K562 (cell line): Measurements from ENCODE around the gene MLLT3. TPM values are rescaled to one million over a fixed set of nuclear protein-coding genes. Genes with fewer than 3 reads are reported as not detected.

Source experiments
- ATAC-seq: fragments of 200-7000 bp; cut with Tn5 transposase; 3 replicates; pipeline ENCODE4 v1.9.1; 2020; ENCODE audit warnings: moderate library complexity
- BruUV-seq: library from RNA; stranded (reverse); fragments of 400-500 nt; replicated peaks from 2 replicates; lab custom pipeline; 2021; lab: Mats Ljungman, UMichigan
- CTCF ChIA-PET: fragments of 300-600 bp; formaldehyde crosslinking; extraction: SDS; loops from one replicate; lab custom pipeline; 2021; ENCODE audit warnings: low intra/inter-chr PET ratio; lab: Yijun Ruan, JAX
- POLR2A ChIA-PET: fragments of 300-600, 350-650 bp; sonication (Branson Sonifier 250); formaldehyde crosslinking; extraction: SDS; loops from one replicate; lab custom pipeline; 2021; ENCODE audit warnings: antibody characterized with exemption, inconsistent platforms; lab: Yijun Ruan, JAX
- DNase-seq, 4 experiments: peaks; one replicate each; pipeline versions ENCODE4 v3.0.0 to v3.0.0-alpha.2; 2011 to 2018; ENCODE audit warnings: low spot score in 3 of 4, mixed read lengths in 3 of 4; ENCODE audit errors: extremely low read depth in 1 of 4
- FAIRE-seq: peaks from 2 replicates; lab custom pipeline; 2011; peaks lifted over from hg19 to GRCh38; lab: Jason Lieb, UNC
- H2AFZ ChIP-seq: 2 replicates; pipeline ENCODE4 v1.6.0; 2011; ENCODE audit warnings: low read depth, low read length, control low read depth, inconsistent platforms
- H3K27ac ChIP-seq: fragments of 200-600 bp; 3 replicates; pipeline ENCODE4 v1.8.0; 2011; ENCODE audit warnings: low read depth, mild to moderate bottlenecking, control low read depth, inconsistent platforms, low read length, moderate library complexity, mixed read lengths; ENCODE audit errors: extremely low read depth
- H3K27me3 ChIP-seq, 2 experiments: fragments of 300-600 bp in 1 of 2; 2 replicates in 1 of 2; 3 replicates in 1 of 2; pipeline versions ENCODE4 v1.6.0 to v1.8.0; 2011; ENCODE audit warnings: inconsistent platforms in 2 of 2, low read length in 2 of 2, mild to moderate bottlenecking in 1 of 2, mixed read lengths in 1 of 2, moderate library complexity in 1 of 2; ENCODE audit not compliant: control insufficient read depth in 2 of 2, insufficient read depth in 2 of 2
- H3K36me3 ChIP-seq: fragments of 300-600 bp; 3 replicates; pipeline ENCODE4 v1.8.0; 2011; ENCODE audit warnings: mild to moderate bottlenecking, low read length, inconsistent platforms; ENCODE audit not compliant: control insufficient read depth, insufficient read depth
- H3K4me1 ChIP-seq, 2 experiments: fragments of 200-600 bp in 1 of 2; replicated peaks in 1 of 2; 2 replicates in 1 of 2; 3 replicates in 1 of 2; pipeline versions ENCODE4 v1.5.1 to v1.8.0; 2011; ENCODE audit warnings: inconsistent platforms in 2 of 2, low read length in 2 of 2, mild to moderate bottlenecking in 1 of 2, mixed read lengths in 1 of 2, moderate library complexity in 1 of 2; ENCODE audit not compliant: control insufficient read depth in 2 of 2, insufficient read depth in 2 of 2
- H3K4me2 ChIP-seq: 2 replicates; pipeline ENCODE4 v1.6.1; 2011; ENCODE audit warnings: low read length, control low read depth, inconsistent platforms, mixed read lengths; ENCODE audit not compliant: insufficient read depth
- H3K4me3 ChIP-seq: fragments of 200-600 bp; sonication (generic), shearing (Covaris generic); 2 replicates; pipeline ENCODE4 v1.5.1; 2016; ENCODE audit warnings: control low read depth, inconsistent platforms
- H3K79me2 ChIP-seq: fragments of 200-600 bp; 3 replicates; pipeline ENCODE4 v1.8.0; 2011; ENCODE audit warnings: low read length, inconsistent platforms; ENCODE audit not compliant: control insufficient read depth, insufficient read depth
- H3K9ac ChIP-seq, 2 experiments: 2 replicates each; pipeline versions ENCODE4 v1.6.0 to v1.6.1; 2011; ENCODE audit warnings: low read depth in 2 of 2, low read length in 2 of 2, control low read depth in 1 of 2, inconsistent platforms in 1 of 2, mild to moderate bottlenecking in 1 of 2, mixed read lengths in 1 of 2; ENCODE audit not compliant: insufficient read depth in 1 of 2
- H3K9me1 ChIP-seq: one replicate; pipeline ENCODE4 v1.6.0; 2011; ENCODE audit warnings: inconsistent platforms, mild to moderate bottlenecking, low read length, moderate library complexity; ENCODE audit not compliant: control insufficient read depth, insufficient read depth
- H3K9me3 ChIP-seq: replicated peaks from 2 replicates; pipeline ENCODE4 v1.5.1; 2011; ENCODE audit warnings: low read depth, low read length, inconsistent platforms; ENCODE audit not compliant: control insufficient read depth, insufficient read depth
- H4K20me1 ChIP-seq: replicated peaks from 2 replicates; pipeline ENCODE4 v1.6.1; 2011; ENCODE audit warnings: low read length, inconsistent platforms, mixed read lengths; ENCODE audit not compliant: control insufficient read depth, insufficient read depth
- HDAC1 ChIP-seq, 2 experiments: fragments of 450-650 bp; IDR thresholded peaks; 2 replicates each; pipeline ENCODE4 v1.6.1; 2016 to 2017; ENCODE audit warnings: inconsistent platforms in 1 of 2, mild to moderate bottlenecking in 1 of 2, moderate library complexity in 1 of 2
- LEF1 ChIP-seq: fragments of 450-650 bp; IDR thresholded peaks from 2 replicates; pipeline ENCODE4 v1.6.1; 2016; ENCODE audit warnings: mild to moderate bottlenecking
- TOE1 ChIP-seq, 2 experiments: fragments of 450-650 bp in 1 of 2; sonication (generic) in 1 of 2; formaldehyde crosslinking in 1 of 2; IDR thresholded peaks; 2 replicates each; pipeline versions ENCODE4 v1.7.1 to v1.8.0; 2016 to 2022; ENCODE audit warnings: borderline replicate concordance in 2 of 2, mild to moderate bottlenecking in 2 of 2, antibody characterized with exemption in 1 of 2, inconsistent platforms in 1 of 2, low read depth in 1 of 2, missing genetic modification reagents in 1 of 2, moderate library complexity in 1 of 2
- WGBS: fragments of 100-300 bp; shearing (Covaris generic); methylation state at CpG from one replicate; pipeline ENCODE4 v1.1.6; 2016; ENCODE audit warnings: low coverage, mixed read lengths; ENCODE audit not compliant: insufficient coverage; ENCODE audit errors: missing lambda C conversion rate; 5-methylcytosine and 5-hydroxymethylcytosine counted together
- in situ Hi-C: fragments of 300-500 bp; cut with MboI; formaldehyde crosslinking; loops from 4 replicates; pipeline ENCODE4 v1.15.0; 2018; ENCODE audit warnings: inconsistent platforms, mixed read lengths
- intact Hi-C: fragments of 100-400 bp; cut with micrococcal nuclease; formaldehyde crosslinking; loops from 2 replicates; pipeline ENCODE4 v1.14.2; 2022
- polyA plus RNA-seq, 8 experiments: library from polyadenylated mRNA; depleted of rRNA in 4 of 8; stranded (reverse) in 5 of 8; unstranded in 3 of 8; fragments of >200 nt; fragmentation: Nextera tagmentation in 2 of 8; fragmentation: Illumina TruSeq in 1 of 8; extraction: Ambion mirVana in 2 of 8; extraction: Trizol in 1 of 8; gene quantifications; 2 replicates each; pipeline versions ENCODE4 v1.2.1 to v1.2.3, GENCODE V29; 2011 to 2014; ENCODE audit warnings: inconsistent platforms in 1 of 8, missing spikeins in 1 of 8
- total RNA-seq, 7 experiments: library from RNA; depleted of rRNA in 6 of 7; stranded (reverse); fragments of >200 nt in 6 of 7; fragmentation: Illumina TruSeq in 2 of 7; extraction: Trizol in 2 of 7; gene quantifications; 2 replicates each; pipeline versions ENCODE4 v1.2.1 to v1.2.3, GENCODE V29; 2011 to 2021; ENCODE audit warnings: low replicate concordance in 1 of 7
- TF ChIP-seq, protein P1 (sequence below), 2 experiments: fragments of 450-650 bp in 1 of 2; IDR thresholded peaks; 2 replicates each; pipeline ENCODE4 v1.6.1; 2011 to 2017; ENCODE audit warnings: low read depth in 2 of 2, antibody characterized with exemption in 1 of 2, borderline replicate concordance in 1 of 2, low read length in 1 of 2, mild to moderate bottlenecking in 1 of 2, mixed read lengths in 1 of 2; ENCODE audit not compliant: control insufficient read depth in 1 of 2

The MLLT3 gene
- total and polyA plus RNA-seq, 9 of the 15 experiments (the other 6 are each of a cell fraction or from before 2014, with no cell fraction given): 0.07 to 0.42 (median 0.22) TPM; not detected in 4

DNA sequence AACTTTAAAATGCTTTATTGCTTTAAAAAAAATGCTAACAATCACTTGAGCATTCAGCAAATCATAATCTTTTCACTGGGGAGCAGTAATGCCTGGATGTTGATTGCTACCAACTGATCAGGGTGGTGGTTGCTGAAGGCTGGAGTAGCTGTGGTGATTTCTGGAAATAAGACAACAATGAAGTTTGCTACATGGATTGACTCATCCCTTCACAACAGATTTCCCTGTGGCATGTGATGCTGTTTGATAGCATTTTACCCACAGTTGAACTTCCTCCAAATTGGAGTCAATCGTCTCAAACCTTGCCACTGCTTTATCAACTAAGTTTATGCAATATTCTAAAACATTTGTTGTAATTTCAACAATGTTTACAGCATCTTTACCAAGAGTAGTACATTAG is 83.3 kb downstream of the MLLT3 start:
- H4K20me1 ChIP-seq: no peaks in the 10 kb centered on the region
- POLR2A ChIA-PET: no interaction called here
- no peak overlapping the region for H2AFZ ChIP-seq
- no peak for TF ChIP-seq HDAC1 (IDR thresholded peaks at IDR 0.05)
- no peak for TF ChIP-seq LEF1
- TF ChIP-seq TOE1 (IDR thresholded peaks at IDR 0.05; ENCODE audit: borderline replicate concordance): no peak
- no peak for TF ChIP-seq TOE1 (CRISPR knock-in tag; IDR thresholded peaks at IDR 0.05; ENCODE audit: borderline replicate concordance, low read depth)
- TF ChIP-seq, protein P1, sequence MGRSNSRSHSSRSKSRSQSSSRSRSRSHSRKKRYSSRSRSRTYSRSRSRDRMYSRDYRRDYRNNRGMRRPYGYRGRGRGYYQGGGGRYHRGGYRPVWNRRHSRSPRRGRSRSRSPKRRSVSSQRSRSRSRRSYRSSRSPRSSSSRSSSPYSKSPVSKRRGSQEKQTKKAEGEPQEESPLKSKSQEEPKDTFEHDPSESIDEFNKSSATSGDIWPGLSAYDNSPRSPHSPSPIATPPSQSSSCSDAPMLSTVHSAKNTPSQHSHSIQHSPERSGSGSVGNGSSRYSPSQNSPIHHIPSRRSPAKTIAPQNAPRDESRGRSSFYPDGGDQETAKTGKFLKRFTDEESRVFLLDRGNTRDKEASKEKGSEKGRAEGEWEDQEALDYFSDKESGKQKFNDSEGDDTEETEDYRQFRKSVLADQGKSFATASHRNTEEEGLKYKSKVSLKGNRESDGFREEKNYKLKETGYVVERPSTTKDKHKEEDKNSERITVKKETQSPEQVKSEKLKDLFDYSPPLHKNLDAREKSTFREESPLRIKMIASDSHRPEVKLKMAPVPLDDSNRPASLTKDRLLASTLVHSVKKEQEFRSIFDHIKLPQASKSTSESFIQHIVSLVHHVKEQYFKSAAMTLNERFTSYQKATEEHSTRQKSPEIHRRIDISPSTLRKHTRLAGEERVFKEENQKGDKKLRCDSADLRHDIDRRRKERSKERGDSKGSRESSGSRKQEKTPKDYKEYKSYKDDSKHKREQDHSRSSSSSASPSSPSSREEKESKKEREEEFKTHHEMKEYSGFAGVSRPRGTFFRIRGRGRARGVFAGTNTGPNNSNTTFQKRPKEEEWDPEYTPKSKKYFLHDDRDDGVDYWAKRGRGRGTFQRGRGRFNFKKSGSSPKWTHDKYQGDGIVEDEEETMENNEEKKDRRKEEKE (IDR thresholded peaks at IDR 0.05; ENCODE audit: borderline replicate concordance in 1 of 2, control insufficient read depth in 1 of 2, low read depth in 2 of 2, low read length in 1 of 2): no peak
- TF ChIP-seq, all 486 proteins: peak for 0
- H3K4me2 ChIP-seq: no peak overlapping the region
- H3K4me3 ChIP-seq: no peak overlapping the region
- H3K27ac ChIP-seq: no peak overlapping the region
- no peak overlapping the region for H3K9ac ChIP-seq
- CTCF ChIA-PET: no interaction called here
- H3K9me3 ChIP-seq: no peaks in the 10 kb centered on the region
- no peaks in the 10 kb centered on the region for H3K36me3 ChIP-seq
- BruUV-seq: no TSS peak
- H3K27me3 ChIP-seq: no peaks in the 10 kb centered on the region
- ATAC-seq (no peak), FAIRE-seq (no peak), DNase-seq (no peak)
- H3K9me1 ChIP-seq: no peaks in the 10 kb centered on the region
- 0% methylated on average over 1 of the region's 1 CpG for WGBS
- intact Hi-C loops (no loop called here), in situ Hi-C loops (no loop called here)
- no peaks in the 10 kb centered on the region for H3K79me2 ChIP-seq
- no peaks in the 10 kb centered on the region for H3K4me1 ChIP-seq
